Stimulated activated CD4-positive, alpha-beta T cell treated with anti-CD3 and anti-CD28 coated beads, Interleukin-1b, Interleukin-23, amount 100 ng/mL, for 48 hours (primary cell): ENCODE data around the gene PRR30.
"Not testable (repeated sequence)": the region's sequence is repeated elsewhere in the genome, so short reads cannot be mapped to it uniquely, and the experiment has no call there.

Source experiments
- DNase-seq: peaks from one replicate; pipeline ENCODE4 v3.0.0-alpha.2; 2020

PRR30 gene

DNA sequence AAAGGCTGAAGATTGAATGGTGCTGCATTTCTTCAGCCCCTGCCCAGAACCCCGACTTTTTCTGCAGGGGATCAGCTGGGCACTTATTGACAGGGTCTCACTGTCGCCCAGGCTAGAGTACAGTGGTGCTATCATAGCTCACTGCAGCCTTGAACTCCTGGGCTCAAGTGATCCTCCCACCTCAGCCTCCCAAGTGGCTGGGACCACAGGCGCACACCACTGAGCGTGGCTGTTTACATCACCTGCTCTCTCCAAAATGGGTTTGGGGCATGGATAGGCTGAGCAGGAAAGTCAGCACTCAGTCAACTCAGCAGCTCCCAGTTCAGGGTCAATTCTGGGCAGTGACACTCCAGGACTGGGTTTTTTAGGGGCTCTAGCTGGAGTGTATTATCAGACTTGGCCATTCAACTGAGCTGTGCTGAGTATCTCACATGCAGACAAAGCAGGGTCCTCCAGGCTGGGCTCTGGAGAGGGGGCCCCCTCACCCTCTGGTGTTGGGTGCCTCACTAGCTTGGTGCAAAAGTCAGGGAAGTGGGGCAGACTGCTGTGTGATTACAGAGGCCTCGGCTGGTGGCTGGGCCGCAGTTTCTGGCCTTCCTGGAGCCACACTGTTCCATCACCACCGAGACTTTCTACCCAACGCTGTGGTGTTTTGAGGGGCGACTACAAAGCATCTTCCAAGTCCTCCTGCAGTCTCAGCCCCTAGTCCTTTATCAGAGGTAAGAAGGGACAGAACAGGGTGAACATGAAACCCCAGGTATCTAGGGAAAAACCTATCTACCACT, 11.1 kb downstream of the PRR30 start:
- no peak for DNase-seq

DNA sequence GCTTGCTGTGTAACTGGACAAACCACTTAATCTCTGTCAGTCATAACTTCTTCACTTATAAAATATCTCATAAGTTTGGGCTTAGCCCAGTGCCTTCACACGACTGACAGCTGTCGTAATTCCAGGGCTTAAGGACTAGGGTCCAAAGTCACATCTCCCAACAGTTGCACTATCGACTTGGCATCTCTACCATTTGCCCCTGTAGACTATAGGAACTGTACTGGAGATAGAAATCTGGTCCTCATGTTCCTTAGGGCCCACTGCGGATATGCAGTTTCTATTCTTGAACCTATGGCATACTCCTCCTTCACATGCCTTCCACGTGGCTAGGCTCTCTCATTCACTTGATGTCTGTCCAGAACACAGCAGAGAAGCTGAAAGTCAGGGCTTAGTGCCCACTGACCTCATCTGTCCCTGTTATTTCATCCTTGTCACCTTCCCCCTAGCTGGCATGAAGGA, 12.9 kb downstream of the PRR30 start:
- no peak for DNase-seq

GRCh38 chr2:27125104-27125503, 14.1 kb downstream of the PRR30 start:
- no peak for DNase-seq

GRCh38 chr2:27123302-27124150, 15.7 kb downstream of the PRR30 start, which contains the start of gene ABHD1:
TSS of gene ABHD1 (plus strand) at chr2:27123815. CDS start at chr2:27123949, 134 bp downstream.
- DNase-seq = peak; percentile 36

DNA sequence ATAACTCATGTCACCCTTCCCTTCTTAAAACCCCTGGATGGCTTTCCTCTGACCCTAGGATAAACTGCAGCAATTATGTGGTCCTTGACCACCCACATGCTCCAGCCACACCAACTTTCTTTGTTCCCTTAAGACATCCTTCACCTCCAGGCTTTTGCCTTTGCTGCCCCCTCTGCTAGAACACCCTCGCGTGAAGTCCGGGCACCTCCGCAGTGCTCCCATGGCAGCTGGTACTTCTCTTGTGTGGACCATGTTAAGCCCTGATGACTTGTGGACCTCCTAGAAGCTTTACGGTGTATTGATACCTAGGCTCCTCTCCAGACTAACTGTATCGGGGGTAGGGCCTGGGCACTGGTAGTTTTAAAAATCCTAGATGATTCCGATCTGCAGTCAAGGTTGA, 16.4 kb downstream of the PRR30 start:
- no peak for DNase-seq

DNA sequence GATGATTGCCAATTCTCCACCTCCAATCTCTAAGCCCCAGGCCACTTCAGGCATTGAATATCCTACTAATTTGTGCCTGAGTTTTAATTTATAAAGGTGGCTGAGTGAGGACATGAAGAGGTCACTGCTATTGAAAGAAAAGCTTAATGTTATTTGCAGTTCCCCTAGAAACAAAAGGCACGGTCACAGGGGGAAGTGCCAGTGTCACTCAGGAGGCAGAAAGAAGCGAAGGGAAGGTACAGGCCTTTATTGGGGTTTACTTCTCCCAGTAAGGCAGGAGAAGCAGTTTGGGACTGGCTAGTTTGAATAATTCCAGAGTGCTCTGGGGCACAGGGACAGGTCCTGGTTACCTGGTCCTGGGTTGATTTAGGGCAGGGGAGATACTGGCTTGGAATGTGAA, 17.3 kb downstream of the PRR30 start:
- no peak for DNase-seq

GRCh38 chr2:27119330-27119670, 19.9 kb downstream of the PRR30 start:
- DNase-seq = not testable (repeated sequence)

DNA sequence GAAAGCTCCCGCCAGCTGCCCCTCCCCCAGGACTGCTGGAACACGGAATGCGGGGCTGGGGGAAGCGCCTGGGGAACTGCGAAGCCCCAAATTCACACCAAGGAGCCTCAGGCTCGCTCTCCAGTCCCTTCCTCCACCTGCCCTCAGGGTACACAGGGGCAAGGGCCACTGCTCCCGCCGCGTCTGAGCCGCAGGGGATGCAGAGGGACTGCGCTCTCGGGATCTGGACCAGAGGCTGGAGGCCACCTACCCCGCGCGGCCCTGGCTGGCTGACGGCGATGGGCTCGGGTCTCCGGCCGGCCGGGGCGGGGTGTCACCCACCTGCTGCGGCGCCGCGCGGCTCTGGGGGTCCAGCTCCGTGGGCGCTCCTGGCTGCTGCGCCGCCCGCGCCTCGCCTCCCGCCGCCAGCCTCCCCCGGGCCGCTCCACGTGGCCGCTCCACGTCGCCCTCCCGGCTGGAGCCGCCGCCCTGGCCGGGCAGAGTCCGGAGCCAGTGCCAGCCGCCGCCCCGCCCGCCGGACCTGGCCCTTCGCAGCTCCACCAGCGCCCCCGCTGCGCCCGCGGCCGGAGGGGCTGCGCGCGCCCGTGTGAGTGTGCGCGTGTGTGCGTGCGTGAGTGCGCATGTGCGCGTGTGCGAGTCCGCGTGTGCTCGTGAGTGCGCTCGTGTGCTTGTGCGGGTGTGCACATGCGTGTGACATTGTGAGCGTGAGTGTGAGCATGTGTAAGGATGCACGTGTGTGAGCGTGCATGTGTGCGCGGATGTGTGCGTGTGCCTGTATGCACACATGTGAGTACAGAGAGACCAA, 20.5 kb downstream of the PRR30 start, which contains the start of gene CGREF1:
TSS of gene CGREF1 (minus strand) at position 604 of the 805 bp plus-strand sequence. CDS start 14,762 bp downstream, outside the sequence.
- peak; percentile 17 for DNase-seq

DNA sequence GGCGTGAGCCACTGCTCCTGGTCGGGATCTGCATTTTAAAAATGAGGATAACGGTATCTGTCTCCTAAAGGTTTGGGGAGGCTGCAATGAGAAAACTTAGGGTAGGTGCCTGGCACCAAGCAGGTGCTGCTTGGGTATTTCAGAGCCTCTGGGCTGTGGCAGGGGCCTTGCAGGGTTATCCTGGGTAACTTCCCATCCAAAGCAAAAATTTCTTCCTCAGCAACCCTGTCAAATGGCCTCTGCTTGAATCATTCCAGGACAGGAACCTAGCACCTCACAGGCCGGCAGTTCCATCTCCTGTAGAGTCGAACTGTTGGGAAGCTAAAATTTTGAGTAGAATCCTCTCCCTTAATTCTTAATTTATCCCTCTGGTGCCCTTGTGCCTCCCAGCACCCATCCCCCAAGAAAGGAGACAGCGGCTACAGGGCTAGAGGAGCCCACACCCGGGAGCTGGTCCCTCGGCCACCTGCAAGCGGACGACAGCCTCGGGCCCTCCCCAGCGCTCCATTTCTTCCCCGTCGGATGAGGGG, 21.1 kb downstream of the PRR30 start:
- DNase-seq = no peak

- no peak for DNase-seq
These were observed 23.7 kb downstream of the PRR30 start for GRCh38 chr2:27115519-27115918.

- DNase-seq = not testable (repeated sequence)
These were observed 27.7 kb downstream of the PRR30 start for GRCh38 chr2:27111392-27112078.

- DNase-seq = not testable (repeated sequence)
These were observed 28.4 kb downstream of the PRR30 start for GRCh38 chr2:27110603-27111352.

GRCh38 chr2:27109083-27109482, 30.1 kb downstream of the PRR30 start:
- no peak for DNase-seq

DNA sequence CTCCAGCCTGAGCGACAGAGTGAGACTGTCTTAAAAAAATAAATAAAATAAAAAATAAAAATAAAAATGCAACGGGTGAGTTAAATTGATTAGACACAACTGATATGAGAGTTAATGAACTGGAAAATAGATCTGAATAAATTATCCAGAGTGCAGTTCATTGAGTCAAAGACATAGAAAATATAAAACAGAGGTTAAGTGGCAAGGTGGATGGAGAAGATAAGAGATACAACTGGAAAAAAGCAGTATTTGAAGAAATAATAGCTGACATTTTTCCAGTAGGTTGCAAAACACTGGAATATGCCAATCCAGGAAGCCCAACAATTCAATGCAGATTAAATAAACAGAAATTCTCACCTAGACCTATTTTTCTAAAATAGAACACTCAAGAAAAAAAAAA, 31.0 kb downstream of the PRR30 start:
- no peak for DNase-seq

GRCh38 chr2:27105981-27106380, 33.2 kb downstream of the PRR30 start:
- DNase-seq = no peak

GRCh38 chr2:27102329-27102728, 36.9 kb downstream of the PRR30 start:
- no peak for DNase-seq

- no peak for DNase-seq
These were observed 39.2 kb downstream of the PRR30 start for GRCh38 chr2:27100036-27100435.

DNA sequence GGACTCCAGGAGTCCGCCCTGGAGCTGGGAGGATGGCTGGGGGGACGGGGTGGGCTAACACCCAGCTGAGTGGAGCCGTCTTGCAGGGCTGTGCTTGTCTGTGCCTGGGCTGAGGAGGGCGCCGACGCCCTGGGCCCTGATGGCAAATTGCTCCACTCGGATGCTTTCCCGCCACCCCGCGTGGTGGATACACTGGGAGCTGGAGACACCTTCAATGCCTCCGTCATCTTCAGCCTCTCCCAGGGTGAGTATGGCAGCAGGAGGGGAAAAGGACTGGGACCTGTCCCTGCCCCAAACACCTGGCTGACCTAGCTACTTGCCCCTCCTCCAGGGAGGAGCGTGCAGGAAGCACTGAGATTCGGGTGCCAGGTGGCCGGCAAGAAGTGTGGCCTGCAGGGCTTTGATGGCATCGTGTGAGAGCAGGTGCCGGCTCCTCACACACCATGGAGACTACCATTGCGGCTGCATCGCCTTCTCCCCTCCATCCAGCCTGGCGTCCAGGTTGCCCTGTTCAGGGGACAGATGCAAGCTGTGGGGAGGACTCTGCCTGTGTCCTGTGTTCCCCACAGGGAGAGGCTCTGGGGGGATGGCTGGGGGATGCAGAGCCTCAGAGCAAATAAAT, 39.8 kb downstream of the PRR30 start:
- no peak for DNase-seq

GRCh38 chr2:27097341-27097740, 41.9 kb downstream of the PRR30 start:
- DNase-seq = no peak

GRCh38 chr2:27096748-27097297, 42.4 kb downstream of the PRR30 start:
- no peak for DNase-seq
